Breast epithelium (tissue), 4 donors: ENCODE results near the gene PSMD2. TPM values are rescaled to one million over a fixed set of nuclear protein-coding genes. Genes with fewer than 3 reads are reported as not detected.

Source experiments
- DNase-seq, 2 donors: peaks; one replicate each; pipeline ENCODE4 v3.0.0-alpha.2; 2019; ENCODE audit warnings: low spot score in 2 of 2
- H3K27ac ChIP-seq, 2 donors: fragments of 200-600 bp; sonication (generic) in 1 of 2; one replicate each; pipeline ENCODE4 v1.5.1; 2016 to 2019; ENCODE audit warnings: mild to moderate bottlenecking in 1 of 2
- H3K27me3 ChIP-seq, 2 donors: fragments of 200-600 bp; sonication (generic) in 1 of 2; one replicate each; pipeline versions ENCODE4 v1.5.1 to v1.6.0; 2017 to 2019; ENCODE audit warnings: control low read depth in 1 of 2, mild to moderate bottlenecking in 1 of 2
- H3K36me3 ChIP-seq: fragments of 200-600 bp; one replicate; pipeline ENCODE4 v1.5.1; 2019
- H3K4me1 ChIP-seq, 2 donors: fragments of 200-600 bp; sonication (generic); one replicate each; pipeline ENCODE4 v1.5.1; 2016 to 2019; ENCODE audit warnings: control low read depth in 1 of 2
- H3K4me3 ChIP-seq, 3 donors: fragments of 200-600 bp; sonication (generic); 1 replicate in 2 of 3; 2 replicates in 1 of 3; pipeline ENCODE4 v1.5.1; 2016 to 2019; ENCODE audit warnings: mild to moderate bottlenecking in 3 of 3, moderate library complexity in 2 of 3
- H3K9me3 ChIP-seq, 2 donors: fragments of 200-600 bp; sonication (generic) in 1 of 2; one replicate each; pipeline ENCODE4 v1.5.1; 2016 to 2019; ENCODE audit warnings: control low read depth in 1 of 2
- CTCF ChIP-seq, 3 donors: fragments of 450-650 bp; IDR thresholded peaks; one replicate each; pipeline ENCODE4 v1.5.1; 2016 to 2017; ENCODE audit warnings: antibody characterized with exemption in 3 of 3, mild to moderate bottlenecking in 3 of 3, moderate library complexity in 3 of 3
- POLR2A ChIP-seq: fragments of 450-650 bp; IDR thresholded peaks from one replicate; pipeline ENCODE4 v1.6.1; 2016; ENCODE audit warnings: antibody characterized with exemption, mild to moderate bottlenecking, moderate library complexity
- POLR2AphosphoS5 ChIP-seq, 3 donors: sonication (generic); formaldehyde crosslinking; IDR thresholded peaks; one replicate each; pipeline ENCODE4 v1.6.1; 2017; ENCODE audit warnings: antibody characterized with exemption in 3 of 3
- intact Hi-C: fragments of 100-400 bp; cut with DNase I; formaldehyde crosslinking; loops from one replicate; pipeline ENCODE4 v1.15.1; 2023; ENCODE audit warnings: low total_unique reads
- total RNA-seq, 3 donors: library from RNA; depleted of rRNA; stranded (reverse); fragments of >200 nt; gene quantifications; one replicate each; pipeline ENCODE4 v1.1.0, GENCODE V29; 2016

The PSMD2 gene
- total RNA-seq, 3 donors from 2014 or later = 201 to 275 (median 214) TPM

- intact Hi-C loops = no loop called here
- H3K27ac ChIP-seq = no peak overlapping the region
- DNase-seq = no peak
Measured at GRCh38 chr3:184352897-184353545, 54.0 kb downstream of the PSMD2 start.

GRCh38 chr3:184353546-184353941 is 54.5 kb downstream of the PSMD2 start:
- DNase-seq = no peak
- no peak overlapping the region for H3K4me3 ChIP-seq
- intact Hi-C loops = no loop called here
- H3K4me1 ChIP-seq = no peaks in the 10 kb centered on the region
- no peaks in the 10 kb centered on the region for H3K36me3 ChIP-seq
- H3K27ac ChIP-seq = no peak overlapping the region
- TF ChIP-seq POLR2A (no peak), CTCF (IDR thresholded peaks at IDR 0.05) (no peak), POLR2AphosphoS5 (IDR thresholded peaks at IDR 0.05) (no peak)
- no peaks in the 10 kb centered on the region for H3K9me3 ChIP-seq
- H3K27me3 ChIP-seq = no peaks in the 10 kb centered on the region

More at GRCh38 chr3:184352897-184353545, 54.0 kb downstream of the PSMD2 start:
- H3K4me3 ChIP-seq = no peak overlapping the region
- no peaks in the 10 kb centered on the region for H3K4me1 ChIP-seq
- no peaks in the 10 kb centered on the region for H3K36me3 ChIP-seq
- TF ChIP-seq CTCF (IDR thresholded peaks at IDR 0.05) (no peak), POLR2A (no peak), POLR2AphosphoS5 (IDR thresholded peaks at IDR 0.05) (no peak)
- no peaks in the 10 kb centered on the region for H3K9me3 ChIP-seq
- H3K27me3 ChIP-seq = no peaks in the 10 kb centered on the region

GRCh38 chr3:184354121-184354728 is 55.2 kb downstream of the PSMD2 start:
- no peaks in the 10 kb centered on the region for H3K9me3 ChIP-seq
- no peaks in the 10 kb centered on the region for H3K4me1 ChIP-seq
- H3K4me3 ChIP-seq = peak overlapping the region in 1 of 3 donors; percentile 15
- no peaks in the 10 kb centered on the region for H3K36me3 ChIP-seq
- DNase-seq = no peak
- intact Hi-C loops = loop anchor here (1.0 kb wide), 1 partner anchor 31 kb away; no protein-coding TSS in a partner anchor
- TF ChIP-seq POLR2AphosphoS5 (IDR thresholded peaks at IDR 0.05) = no peak
- no peak for TF ChIP-seq POLR2A
- peak in 2 of 3 donors; percentile 46 for TF ChIP-seq CTCF (IDR thresholded peaks at IDR 0.05)
- H3K27ac ChIP-seq = no peak overlapping the region
- no peaks in the 10 kb centered on the region for H3K27me3 ChIP-seq

- intact Hi-C loops = loop anchor here (1.0 kb wide), 1 partner anchor 31 kb away; no protein-coding TSS in a partner anchor
- TF ChIP-seq POLR2A (no peak), POLR2AphosphoS5 (IDR thresholded peaks at IDR 0.05) (no peak)
- H3K36me3 ChIP-seq = no peaks in the 10 kb centered on the region
- H3K27me3 ChIP-seq = no peaks in the 10 kb centered on the region
- no peak overlapping the region for H3K4me3 ChIP-seq
- no peak overlapping the region for H3K27ac ChIP-seq
- no peak for DNase-seq
- no peaks in the 10 kb centered on the region for H3K4me1 ChIP-seq
- H3K9me3 ChIP-seq = no peaks in the 10 kb centered on the region
Measured at GRCh38 chr3:184354754-184355153, 55.7 kb downstream of the PSMD2 start.

- TF ChIP-seq POLR2AphosphoS5 (IDR thresholded peaks at IDR 0.05) = no peak
- no peak for TF ChIP-seq CTCF (IDR thresholded peaks at IDR 0.05)
- no peak for TF ChIP-seq POLR2A
- no peaks in the 10 kb centered on the region for H3K36me3 ChIP-seq
- H3K4me1 ChIP-seq = peaks cover 0 to 6% of the 10 kb centered on the region in 2 donors
- H3K27ac ChIP-seq = no peak overlapping the region
- H3K4me3 ChIP-seq = no peak overlapping the region
- intact Hi-C loops = no loop called here
- no peaks in the 10 kb centered on the region for H3K27me3 ChIP-seq
- DNase-seq = no peak
- no peaks in the 10 kb centered on the region for H3K9me3 ChIP-seq
Measured at GRCh38 chr3:184355261-184356040, 56.4 kb downstream of the PSMD2 start.
